T-helper 17 cell (primary cell): ENCODE results near the gene SLC1A1. TPM values are rescaled to one million over a fixed set of nuclear protein-coding genes. Genes with fewer than 3 reads are reported as not detected.

Experiments
- ATAC-seq: fragments of 150-1000 bp; cut with Tn5 transposase; 2 replicates; pipeline ENCODE4 v1.10.0; 2021; ENCODE audit warnings: mild to moderate bottlenecking, moderate library complexity
- DNase-seq, 3 donors: peaks; one replicate each; pipeline versions ENCODE4 v3.0.0 to v3.0.0-alpha.2; 2020 to 2021
- H3K9me3 ChIP-seq: one replicate; pipeline ENCODE4 v1.7.0; 2013; ENCODE audit warnings: low read length, mild to moderate bottlenecking; ENCODE audit not compliant: control insufficient read depth, poor library complexity, severe bottlenecking
- H3K27ac Mint-ChIP-seq: one replicate; pipeline ENCODE4 v1.8.0; 2022; ENCODE audit warnings: mild to moderate bottlenecking, moderate library complexity, mixed read lengths
- H3K27me3 Mint-ChIP-seq: one replicate; pipeline ENCODE4 v1.8.0; 2022; ENCODE audit warnings: mixed read lengths
- H3K36me3 Mint-ChIP-seq: one replicate; pipeline ENCODE4 v1.8.0; 2022; ENCODE audit warnings: low read depth, mixed read lengths
- H3K4me1 Mint-ChIP-seq: one replicate; pipeline ENCODE4 v1.8.0; 2022; ENCODE audit warnings: mild to moderate bottlenecking, mixed read lengths
- H3K4me3 Mint-ChIP-seq: one replicate; pipeline ENCODE4 v1.8.0; 2022; ENCODE audit warnings: mild to moderate bottlenecking, moderate library complexity, mixed read lengths
- total RNA-seq, 4 donors: library from RNA in 2 of 4; stranded (reverse) in 2 of 4; gene quantifications; one replicate each; pipeline ENCODE4 v1.2.3 and lab custom pipeline; 2022 to 2026

The SLC1A1 gene
- total RNA-seq, 2 donors from 2014 or later = 0.07 to 0.13 TPM

DNA sequence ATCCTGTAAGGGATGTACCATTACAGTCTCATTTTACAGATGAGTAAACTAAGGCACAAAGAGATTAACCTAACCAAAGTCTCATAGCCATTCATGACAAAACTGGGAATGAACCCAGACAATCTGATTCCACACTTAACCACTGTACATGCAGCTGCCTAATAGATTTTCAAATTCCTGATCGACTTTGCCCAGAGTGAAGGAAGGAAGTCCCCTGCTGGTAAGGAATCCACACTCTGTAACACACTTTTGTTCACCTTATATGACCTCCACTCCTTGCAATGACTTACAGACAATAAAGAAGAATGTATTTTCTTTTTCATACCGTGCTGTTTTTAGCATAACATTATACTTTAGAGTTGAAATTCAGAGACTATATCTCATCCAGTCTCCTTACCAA is 140.6 kb downstream of the SLC1A1 start:
- H3K27ac Mint-ChIP-seq = no peak overlapping the region

More for the DNA sequence above, 140.6 kb downstream of the SLC1A1 start:
- DNase-seq (no peak), ATAC-seq (no peak)
- no peaks in the 10 kb centered on the region for H3K4me1 Mint-ChIP-seq
- H3K36me3 Mint-ChIP-seq = no peaks in the 10 kb centered on the region
- no peaks in the 10 kb centered on the region for H3K9me3 ChIP-seq
- peaks cover 7% of the 10 kb centered on the region for H3K27me3 Mint-ChIP-seq
- H3K4me3 Mint-ChIP-seq = no peak overlapping the region

Other genes with a start within 250 kb of the SLC1A1 start
- 1 to 10 TPM; 1.3 to 2.1 TPM for gene GLIS3, start 190.4 kb upstream of the SLC1A1 start, total RNA-seq
- gene PLPP6, start 171.8 kb downstream of the SLC1A1 start, total RNA-seq = 1 to 10 TPM; 5.9 to 7.7 TPM
- 1 to 10 TPM; 5.7 to 9.2 TPM for gene SPATA6L, start 176.0 kb downstream of the SLC1A1 start, total RNA-seq
- gene CDC37L1, start 189.1 kb downstream of the SLC1A1 start, total RNA-seq = 10 to 100 TPM; 18.2 to 20.1 TPM